ENCODE data around the gene AXIN1. TPM values are rescaled to one million over a fixed set of nuclear protein-coding genes. Genes with fewer than 3 reads are reported as not detected.

Gene AXIN1
- total and polyA plus RNA-seq, 2 of the 8 experiments (the other 6 are each of a cell fraction or from before 2014, with no cell fraction given), result 12.5 to 41.9 TPM

GRCh38 chr16:293043-293775 is 59.3 kb downstream of the AXIN1 start:
- Histone ChIP-seq H3K14ac (ENCODE audit: insufficient read length) (no peak overlapping the region), H2BK5ac (ENCODE audit: low read depth, low read length) (no peak overlapping the region), H3K4me2 (ENCODE audit: insufficient read depth in 1 of 2, low read depth in 2 of 2, low read length in 2 of 2) (no peak overlapping the region), H3K23me2 (ENCODE audit: low read depth, low read length) (no peaks in the 10 kb centered on the region), H3K56ac (replicated peaks; ENCODE audit: insufficient read length, low read depth, low read length) (no peak overlapping the region), H2AK5ac (ENCODE audit: low read depth, low read length) (no peak overlapping the region), H4K5ac (ENCODE audit: insufficient read length, low read depth, low read length) (no peak overlapping the region), H3K36me3 (ENCODE audit: control insufficient read depth in 2 of 4, insufficient read depth in 4 of 4, low read length in 3 of 4) (peaks cover 2 to 31% (median 5%) of the 10 kb centered on the region in 4 experiments; a peak in 4 of 8 replicates), H3K79me2 (ENCODE audit: control insufficient read depth in 1 of 2, insufficient read depth in 2 of 2, low read length in 2 of 2) (no peaks in the 10 kb centered on the region), H3K23ac (ENCODE audit: insufficient read length) (no peak overlapping the region), H3K27ac (ENCODE audit: low read depth, low read length) (no peak overlapping the region), H3K9me3 (ENCODE audit: insufficient read depth in 2 of 2, low read depth in 1 of 2, low read length in 1 of 2) (no peaks in the 10 kb centered on the region), H2BK15ac (ENCODE audit: low read length) (no peak overlapping the region), H3K4me1 (replicated peaks in 1 of 4; ENCODE audit: control insufficient read depth in 3 of 4, insufficient read depth in 4 of 4, low read length in 3 of 4) (no peaks in the 10 kb centered on the region), H4K20me1 (replicated peaks in 1 of 2; ENCODE audit: control insufficient read depth in 1 of 2, insufficient read depth in 2 of 2, low read length in 2 of 2) (peaks cover 0 to 7% of the 10 kb centered on the region in 2 experiments), H3K27me3 (replicated peaks in 1 of 4; ENCODE audit: control insufficient read depth in 3 of 4, extremely low read depth in 1 of 4, insufficient read depth in 3 of 4, low read length in 3 of 4) (no peaks in the 10 kb centered on the region), H2BK120ac (replicated peaks; ENCODE audit: low read depth, low read length) (no peak overlapping the region), H3K9ac (replicated peaks in 1 of 4; ENCODE audit: extremely low read depth in 1 of 4, low read depth in 3 of 4, low read length in 3 of 4) (no peak overlapping the region), H4K91ac (replicated peaks; ENCODE audit: insufficient read length, low read length) (no peak overlapping the region), H3K4ac (replicated peaks; ENCODE audit: insufficient read length, low read depth, low read length) (no peak overlapping the region), H3K79me1 (ENCODE audit: low read depth, low read length) (no peaks in the 10 kb centered on the region; the same call in 1 of the 2 replicates), H3K18ac (ENCODE audit: extremely low read depth, low read length) (no peak overlapping the region), H4K8ac (ENCODE audit: extremely low read depth, insufficient read depth, low read length) (no peak overlapping the region; the same call in 1 of the 2 replicates), H2BK12ac (ENCODE audit: low read depth, low read length) (no peak overlapping the region), H3K4me3 (ENCODE audit: extremely low read depth in 1 of 4, insufficient read depth in 2 of 4, low read depth in 3 of 4, low read length in 4 of 4) (no peak overlapping the region), H2AFZ (ENCODE audit: low read length) (no peak overlapping the region), H2BK20ac (ENCODE audit: low read length) (no peak overlapping the region)
- 94% methylated on average over 25 of the region's 32 CpGs; no CpG with 5 or more reads in 1 of the 2 experiments for WGBS, 2 experiments (ENCODE audit: extremely low coverage in 1 of 2, insufficient coverage in 1 of 2, insufficient read length in 1 of 2, insufficient replicate concordance in 2 of 2, low coverage in 1 of 2, low lambda C conversion rate in 2 of 2, missing lambda C conversion rate in 1 of 2)
- DNase-seq (ENCODE audit: low read depth in 1 of 2, low spot score in 2 of 2) (no peak), FAIRE-seq (no peak)
- TF ChIP-seq ASH2L (IDR thresholded peaks at IDR 0.05; ENCODE audit: low read length), result no peak
- ChIA-PET CTCF (ENCODE audit: partially characterized antibody) (interaction anchor here (0.8 to 1.9 kb wide), 3 partner anchors 16 to 439 kb away, joined by 3 to 7 read pairs (median 4); no protein-coding TSS in a partner anchor), POLR2A (ENCODE audit: partially characterized antibody) (interaction anchor here (0.7 kb wide), 1 partner anchor 17 kb away, joined by 3 read pairs; no protein-coding TSS in a partner anchor)
